GM21576 (cell line): ENCODE results near the gene PLEKHH3.
"Not testable (repeated sequence)": the region's sequence is repeated elsewhere in the genome, so short reads cannot be mapped to it uniquely, and the experiment has no call there.

Source experiments
- ATAC-seq: cut with Tn5 transposase; IDR thresholded peaks from one replicate; pipeline ENCODE4 v1.9.1; 2021; ENCODE audit warnings: mild to moderate bottlenecking, moderate library complexity; ENCODE audit not compliant: unreplicated experiment

Gene PLEKHH3

GRCh38 chr17:42673266-42673884 lies 3.4 kb downstream of the PLEKHH3 start:
- ATAC-seq: no peak

GRCh38 chr17:42672038-42672437 lies 4.8 kb downstream of the PLEKHH3 start:
- no peak for ATAC-seq

GRCh38 chr17:42670789-42671657 lies 5.8 kb downstream of the PLEKHH3 start:
- no peak for ATAC-seq

- ATAC-seq: no peak
These were observed 6.6 kb downstream of the PLEKHH3 start for GRCh38 chr17:42669977-42670788.

GRCh38 chr17:42669705-42669976 lies 7.2 kb downstream of the PLEKHH3 start:
- ATAC-seq: no peak

- ATAC-seq: no peak
These were observed 9.5 kb downstream of the PLEKHH3 start for GRCh38 chr17:42667088-42667951.

- ATAC-seq: not testable (repeated sequence)
These were observed 10.7 kb downstream of the PLEKHH3 start for GRCh38 chr17:42666126-42666525.

GRCh38 chr17:42665581-42666001 lies 11.2 kb downstream of the PLEKHH3 start:
- no peak for ATAC-seq

GRCh38 chr17:42660692-42661345 lies 16.0 kb downstream of the PLEKHH3 start:
- no peak for ATAC-seq

GRCh38 chr17:42659932-42660274 lies 16.9 kb downstream of the PLEKHH3 start:
- not testable (repeated sequence) for ATAC-seq

GRCh38 chr17:42659079-42659931 lies 17.5 kb downstream of the PLEKHH3 start, which contains the start of gene TUBG2:
TSS of gene TUBG2 (plus strand) at chr17:42659284. CDS start at chr17:42659504, 220 bp downstream.
- no peak for ATAC-seq

- no peak for ATAC-seq
These were observed 18.8 kb downstream of the PLEKHH3 start for GRCh38 chr17:42657824-42658588.

GRCh38 chr17:42655528-42655927 lies 21.3 kb downstream of the PLEKHH3 start:
- no peak for ATAC-seq

GRCh38 chr17:42653179-42654124 lies 23.3 kb downstream of the PLEKHH3 start:
- no peak for ATAC-seq

GRCh38 chr17:42651392-42651791 lies 25.4 kb downstream of the PLEKHH3 start:
- ATAC-seq: no peak

- ATAC-seq: no peak
These were observed 29.0 kb downstream of the PLEKHH3 start for GRCh38 chr17:42647778-42648177.

GRCh38 chr17:42642336-42642735 lies 34.5 kb downstream of the PLEKHH3 start:
- ATAC-seq: no peak
